HG02870 (cell line): ENCODE data around the gene PDHA1.

Experiments used
- ATAC-seq: cut with Tn5 transposase; IDR thresholded peaks from one replicate; pipeline ENCODE4 v1.9.1; 2021; ENCODE audit warnings: mild to moderate bottlenecking, moderate library complexity; ENCODE audit not compliant: unreplicated experiment

The PDHA1 gene

GRCh38 chrX:19373351-19373891 lies 29.7 kb downstream of the PDHA1 start:
- ATAC-seq, result no peak

- ATAC-seq, result no peak
Measured at GRCh38 chrX:19375546-19375945, 31.8 kb downstream of the PDHA1 start.

GRCh38 chrX:19377799-19378198 lies 34.1 kb downstream of the PDHA1 start:
- no peak for ATAC-seq

- no peak for ATAC-seq
Measured at GRCh38 chrX:19381326-19381725, 37.6 kb downstream of the PDHA1 start.

GRCh38 chrX:19382555-19383145 lies 38.9 kb downstream of the PDHA1 start:
- no peak for ATAC-seq

GRCh38 chrX:19386679-19387078 lies 43.0 kb downstream of the PDHA1 start:
- no peak for ATAC-seq

GRCh38 chrX:19388064-19388679 lies 44.4 kb downstream of the PDHA1 start:
- ATAC-seq, result no peak

- ATAC-seq, result no peak
Measured at GRCh38 chrX:19388741-19389140, 45.0 kb downstream of the PDHA1 start.

- no peak for ATAC-seq
Measured at GRCh38 chrX:19389227-19389845, 45.6 kb downstream of the PDHA1 start.

- no peak for ATAC-seq
Measured at GRCh38 chrX:19392078-19392477, 48.4 kb downstream of the PDHA1 start.

- no peak for ATAC-seq
Measured at GRCh38 chrX:19392703-19393102, 49.0 kb downstream of the PDHA1 start.

- no peak for ATAC-seq
Measured at GRCh38 chrX:19403696-19404095, 60.0 kb downstream of the PDHA1 start.

GRCh38 chrX:19410259-19410658 lies 66.5 kb downstream of the PDHA1 start:
- ATAC-seq, result no peak
